Hematopoietic multipotent progenitor cell (in vitro differentiated cells): ENCODE results near the gene SMIM7. TPM values are rescaled to one million over a fixed set of nuclear protein-coding genes. Genes with fewer than 3 reads are reported as not detected.
"Not testable (repeated sequence)": the region's sequence is repeated elsewhere in the genome, so short reads cannot be mapped to it uniquely, and the experiment has no call there.

Experiments
- DNase-seq, 3 donors: peaks; one replicate each; pipeline ENCODE4 v3.0.0-alpha.2; 2011 to 2015; ENCODE audit warnings: low read depth in 2 of 3, low spot score in 2 of 3
- total RNA-seq: library from RNA; depleted of rRNA; stranded (reverse); fragments of >200 nt; gene quantifications from one replicate; pipeline ENCODE4 v1.2.3, GENCODE V29; 2012

SMIM7 gene
- 32.9 TPM for total RNA-seq

GRCh38 chr19:16659832-16660708 lies at the start of gene SMIM7:
SMIM7 (minus strand) TSS chr19:16660144; CDS start chr19:16660110, 34 bp downstream.
- DNase-seq: peak; percentile 97 to 100 (median 99)

GRCh38 chr19:16703677-16704076 lies 43.7 kb upstream of the SMIM7 start:
- DNase-seq: no peak

- no peak for DNase-seq
Observed at GRCh38 chr19:16702123-16702522, 42.2 kb upstream of the SMIM7 start.

- no peak for DNase-seq
Observed at GRCh38 chr19:16698914-16699313, 39.0 kb upstream of the SMIM7 start.

- no peak for DNase-seq
Observed at GRCh38 chr19:16688084-16688483, 28.1 kb upstream of the SMIM7 start.

- DNase-seq: no peak
Observed at GRCh38 chr19:16684216-16684615, 24.3 kb upstream of the SMIM7 start.

GRCh38 chr19:16682539-16682938 lies 22.6 kb upstream of the SMIM7 start:
- no peak for DNase-seq

- no peak for DNase-seq
Observed at GRCh38 chr19:16679811-16680210, 19.9 kb upstream of the SMIM7 start.

GRCh38 chr19:16678498-16678897 lies 18.6 kb upstream of the SMIM7 start:
- DNase-seq: no peak

- DNase-seq: no peak
Observed at GRCh38 chr19:16677055-16677454, 17.1 kb upstream of the SMIM7 start.

- DNase-seq: no peak
Observed at GRCh38 chr19:16676101-16676798, 16.3 kb upstream of the SMIM7 start.

GRCh38 chr19:16673839-16674238 lies 13.9 kb upstream of the SMIM7 start:
- not testable (repeated sequence) for DNase-seq

GRCh38 chr19:16673231-16673630 lies 13.3 kb upstream of the SMIM7 start:
- DNase-seq: no peak

GRCh38 chr19:16671652-16672274 lies 11.8 kb upstream of the SMIM7 start:
- no peak for DNase-seq

- no peak for DNase-seq
Observed at GRCh38 chr19:16670291-16670690, 10.3 kb upstream of the SMIM7 start.

GRCh38 chr19:16668702-16669101 lies 8.8 kb upstream of the SMIM7 start:
- not testable (repeated sequence) for DNase-seq

- DNase-seq: no peak
Observed at GRCh38 chr19:16668176-16668575, 8.2 kb upstream of the SMIM7 start.

- DNase-seq: peak in 1 of 3 donors; percentile 3
Observed at GRCh38 chr19:16661480-16662034, 1.6 kb upstream of the SMIM7 start.

GRCh38 chr19:16660763-16661479 lies 977 bp upstream of the SMIM7 start, which contains the start of gene TMEM38A:
TMEM38A (plus strand) TSS chr19:16661139; CDS start chr19:16661218, 79 bp downstream.
- no peak for DNase-seq

GRCh38 chr19:16659464-16659831 lies 496 bp downstream of the SMIM7 start:
- DNase-seq: no peak
